SK-N-SH (cell line): ENCODE measurements around the gene APBA3. TPM values are rescaled to one million over a fixed set of nuclear protein-coding genes. Genes with fewer than 3 reads are reported as not detected.
A peak's percentile ranks its signal among the peaks of the same experiment; 100 is the strongest.

ENCODE experiments used
- CTCF ChIA-PET: fragments of 300-600, 350-600 bp; formaldehyde crosslinking; extraction: SDS; loops from one replicate; lab custom pipeline; 2021; lab: Yijun Ruan, JAX
- POLR2A ChIA-PET: fragments of 350-600 bp; sonication (Branson Sonifier 250); formaldehyde crosslinking; extraction: SDS; loops from one replicate; lab custom pipeline; 2020; ENCODE audit warnings: antibody characterized with exemption, inconsistent platforms; lab: Yijun Ruan, JAX
- DNase-seq: peaks from one replicate; pipeline ENCODE4 v3.0.0; 2012
- H2AFZ ChIP-seq: fragments of 200-600 bp; sonication (generic); 2 replicates; pipeline ENCODE4 v1.8.1; 2016; ENCODE audit warnings: antibody characterized with exemption, mild to moderate bottlenecking, low read depth
- H3F3A ChIP-seq: fragments of 200-600 bp; sonication (generic); replicated peaks from 2 replicates; pipeline ENCODE3; 2016; ENCODE audit warnings: antibody characterized with exemption, mild to moderate bottlenecking; ENCODE audit not compliant: insufficient read depth
- H3K27ac ChIP-seq, 2 experiments: fragments of 200-500 bp in 1 of 2; fragments of 200-600 bp in 1 of 2; sonication (Bioruptor generic) in 1 of 2; sonication (generic), shearing (Covaris generic) in 1 of 2; 2 replicates each; pipeline versions ENCODE4 v1.5.1 to v1.6.1; 2014 to 2016; ENCODE audit warnings: low read depth in 2 of 2, inconsistent platforms in 1 of 2, low read length in 1 of 2, mild to moderate bottlenecking in 1 of 2, mixed read lengths in 1 of 2
- H3K27me3 ChIP-seq: fragments of 200-600 bp; sonication (generic), shearing (Covaris generic); 2 replicates; pipeline ENCODE4 v1.6.1; 2016; ENCODE audit warnings: mixed run types; ENCODE audit not compliant: insufficient read depth
- H3K36me3 ChIP-seq, 2 experiments: fragments of 200-500 bp in 1 of 2; fragments of 200-600 bp in 1 of 2; sonication (Bioruptor generic) in 1 of 2; sonication (generic) in 1 of 2; replicated peaks in 1 of 2; 2 replicates each; pipeline versions ENCODE3 to v1.5.1; 2014 to 2016; ENCODE audit warnings: low read length in 1 of 2, mild to moderate bottlenecking in 1 of 2; ENCODE audit not compliant: insufficient read depth in 2 of 2, control insufficient read depth in 1 of 2
- H3K4me1 ChIP-seq, 2 experiments: fragments of 200-500 bp in 1 of 2; fragments of 200-600 bp in 1 of 2; sonication (Bioruptor generic) in 1 of 2; sonication (generic), shearing (Covaris generic) in 1 of 2; 2 replicates each; pipeline versions ENCODE4 v1.5.1 to v1.6.1; 2014 to 2016; ENCODE audit warnings: low read depth in 1 of 2, low read length in 1 of 2, mixed run types in 1 of 2; ENCODE audit not compliant: insufficient read depth in 2 of 2, control insufficient read depth in 1 of 2
- H3K4me2 ChIP-seq: fragments of 200-600 bp; sonication (generic), shearing (Covaris generic); 2 replicates; pipeline ENCODE4 v1.6.1; 2017; ENCODE audit warnings: mixed run types
- H3K4me3 ChIP-seq, 2 experiments: fragments of 200-500 bp in 1 of 2; fragments of 200-600 bp in 1 of 2; sonication (Bioruptor generic) in 1 of 2; sonication (generic), shearing (Covaris generic) in 1 of 2; 2 replicates each; pipeline versions ENCODE4 v1.5.1 to v1.8.1; 2014 to 2016; ENCODE audit warnings: low read depth in 2 of 2, inconsistent platforms in 1 of 2, low read length in 1 of 2, mild to moderate bottlenecking in 1 of 2, mixed read lengths in 1 of 2, moderate library complexity in 1 of 2
- H3K79me2 ChIP-seq: fragments of 200-600 bp; sonication (generic); 2 replicates; pipeline ENCODE4 v1.8.1; 2017; ENCODE audit warnings: mild to moderate bottlenecking; ENCODE audit not compliant: insufficient read depth
- H3K9ac ChIP-seq: fragments of 200-600 bp; sonication (generic); 2 replicates; pipeline ENCODE4 v1.6.1; 2017; ENCODE audit warnings: mixed run types
- H3K9me2 ChIP-seq: fragments of 200-600 bp; sonication (generic); 2 replicates; pipeline ENCODE4 v1.6.1; 2017; ENCODE audit warnings: mixed run types
- H3K9me3 ChIP-seq: fragments of 200-600 bp; sonication (generic); 2 replicates; pipeline ENCODE4 v1.6.1; 2017; ENCODE audit warnings: mixed run types, mild to moderate bottlenecking, moderate library complexity
- H4K20me1 ChIP-seq: fragments of 200-600 bp; sonication (generic); 2 replicates; pipeline ENCODE4 v1.6.1; 2017; ENCODE audit warnings: mild to moderate bottlenecking, mixed run types; ENCODE audit not compliant: insufficient read depth
- CHD2 ChIP-seq: fragments of 150-350 bp; IDR thresholded peaks from 2 replicates; pipeline ENCODE4 v1.6.1; 2018; ENCODE audit warnings: low read length; ENCODE audit not compliant: partially characterized antibody
- EP300 ChIP-seq, 2 experiments: IDR thresholded peaks; 2 replicates each; pipeline versions ENCODE4 v1.4.0 to v1.6.1; 2012; ENCODE audit warnings: borderline replicate concordance in 1 of 2, low read depth in 1 of 2, low read length in 1 of 2
- EZH2phosphoT487 ChIP-seq: fragments of 200-600 bp; sonication (generic); IDR thresholded peaks from 2 replicates; pipeline ENCODE4 v1.6.1; 2017; ENCODE audit warnings: low read depth, mixed run types, mild to moderate bottlenecking, antibody characterized with exemption, moderate library complexity, borderline replicate concordance
- FOXJ3 ChIP-seq: sonication (generic); formaldehyde crosslinking; IDR thresholded peaks from 2 replicates; pipeline ENCODE4 v1.5.1; 2020; ENCODE audit warnings: mild to moderate bottlenecking, missing genetic modification reagents
- JUND ChIP-seq: IDR thresholded peaks from 2 replicates; pipeline ENCODE4 v1.4.0; 2012
- MAX ChIP-seq: IDR thresholded peaks from 2 replicates; pipeline ENCODE4 v1.4.0; 2012; ENCODE audit warnings: low read depth
- MXI1 ChIP-seq: IDR thresholded peaks from 2 replicates; pipeline ENCODE4 v1.6.1; 2012; ENCODE audit warnings: mild to moderate bottlenecking, low read depth, low read length, improper control_type of control experiment
- NFIC ChIP-seq: IDR thresholded peaks from 2 replicates; pipeline ENCODE4 v1.4.0; 2012; ENCODE audit warnings: borderline replicate concordance
- NRF1 ChIP-seq: IDR thresholded peaks from 2 replicates; pipeline ENCODE4 v1.6.1; 2012; ENCODE audit warnings: low read depth, mild to moderate bottlenecking, low read length
- PBX3 ChIP-seq: IDR thresholded peaks from 2 replicates; pipeline ENCODE4; 2012
- POLR2AphosphoS5 ChIP-seq: IDR thresholded peaks from 2 replicates; pipeline ENCODE4 v1.6.1; 2012; ENCODE audit warnings: low read depth, low read length
- RCOR1 ChIP-seq: fragments of 150-350 bp; IDR thresholded peaks from 2 replicates; pipeline ENCODE4 v1.6.1; 2017; ENCODE audit warnings: antibody characterized with exemption, low read length
- REST ChIP-seq: IDR thresholded peaks from 2 replicates; pipeline ENCODE4 v1.6.1; 2012; ENCODE audit warnings: mild to moderate bottlenecking, low read depth, low read length, moderate library complexity
- RFX5 ChIP-seq: IDR thresholded peaks from 2 replicates; pipeline ENCODE4 v1.6.1; 2012; ENCODE audit warnings: mild to moderate bottlenecking, improper control_type of control experiment, low read length
- SIN3A ChIP-seq: IDR thresholded peaks from 2 replicates; pipeline ENCODE4 v1.6.1; 2012; ENCODE audit warnings: low read depth, mild to moderate bottlenecking, low read length, moderate library complexity, borderline replicate concordance
- TCF12 ChIP-seq: IDR thresholded peaks from 2 replicates; pipeline ENCODE4 v1.4.0; 2012
- TEAD4 ChIP-seq: IDR thresholded peaks from 2 replicates; pipeline ENCODE4 v1.4.0; 2012; ENCODE audit warnings: mild to moderate bottlenecking, borderline replicate concordance; ENCODE audit not compliant: insufficient read depth
- YY1 ChIP-seq: IDR thresholded peaks from 2 replicates; pipeline ENCODE4 v1.4.0; 2012; ENCODE audit warnings: low read depth, mild to moderate bottlenecking
- WGBS: methylation state at CpG from one replicate; pipeline ENCODE4 v1.1.6; 2017; ENCODE audit warnings: low lambda C conversion rate; 5-methylcytosine and 5-hydroxymethylcytosine counted together
- polyA plus RNA-seq, 3 experiments: library from polyadenylated mRNA; depleted of rRNA; stranded (reverse); fragments of >200 nt; gene quantifications; 2 replicates each; pipeline ENCODE4 v1.2.3, GENCODE V29; 2012

APBA3 gene
- polyA plus RNA-seq, 1 of the 3 experiments (the other 2 are of a cell fraction), result 10.6 TPM

GRCh38 chr19:3721131-3721886 lies 40.2 kb downstream of the APBA3 start:
- Histone ChIP-seq H3K27me3 (peaks cover 13% of the 10 kb centered on the region), H3K4me3 (peak overlapping the region in 1 of 2 experiments; percentile 40; a peak in 2 of 4 replicates), H3K4me2 (peak overlapping the region; percentile 63), H3K9me3 (no peaks in the 10 kb centered on the region), H4K20me1 (no peaks in the 10 kb centered on the region), H3F3A (no peaks in the 10 kb centered on the region), H3K9ac (no peak overlapping the region), H3K27ac (no peak overlapping the region), H3K79me2 (no peaks in the 10 kb centered on the region), H3K36me3 (no peaks in the 10 kb centered on the region), H3K9me2 (no peaks in the 10 kb centered on the region), H2AFZ (no peak overlapping the region), H3K4me1 (peaks cover 0 to 2% of the 10 kb centered on the region in 2 experiments; a peak in 1 of 4 replicates)
- ChIA-PET POLR2A (no interaction called here), CTCF (interaction anchor here (0.8 to 3.6 kb wide), 6 partner anchors 9 to 54 kb away, joined by 3 to 21 read pairs (median 3); partner anchors contain the start of genes APBA3 and MRPL54)
- 18% methylated on average over 9 of the region's 46 CpGs for WGBS
- TF ChIP-seq RCOR1, result peak; percentile 91
- 0 out of 2 replicates have a peak, but pooled peaks have one; percentile 17 for TF ChIP-seq FOXJ3 (CRISPR knock-in tag)
- peak; percentile 57; the same call in 1 of the 2 replicates for TF ChIP-seq SIN3A
- peak; percentile 72 for TF ChIP-seq MAX
- no peak for TF ChIP-seq MXI1
- no peak for TF ChIP-seq EZH2phosphoT487
- TF ChIP-seq NRF1, result no peak
- peak; percentile 84 for TF ChIP-seq CHD2
- TF ChIP-seq YY1, result peak; percentile 80; the same call in 1 of the 2 replicates
- peak; percentile 88 for TF ChIP-seq JUND
- TF ChIP-seq EP300 (IDR thresholded peaks at IDR 0.05; ENCODE audit: borderline replicate concordance in 1 of 2, low read depth in 1 of 2, low read length in 1 of 2), result peak in 1 of 2 experiments; percentile 41; a peak in 1 of 4 replicates
- TF ChIP-seq PBX3, result peak; percentile 33; the same call in 1 of the 2 replicates
- peak; percentile 30; the same call in 1 of the 2 replicates for TF ChIP-seq NFIC
- no peak for TF ChIP-seq TEAD4
- peak; percentile 57; the same call in 1 of the 2 replicates for TF ChIP-seq RFX5
- 0 out of 2 replicates have a peak, but pooled peaks have one; percentile 29 for TF ChIP-seq REST
- TF ChIP-seq TCF12, result 0 out of 2 replicates have a peak, but pooled peaks have one; percentile 17
- no peak for TF ChIP-seq POLR2AphosphoS5
- DNase-seq, result peak; percentile 98
